Muscle of leg (tissue), 11 donors: ENCODE measurements around the gene SIK2. TPM values are rescaled to one million over a fixed set of nuclear protein-coding genes. Genes with fewer than 3 reads are reported as not detected.

Experiments used
- DNase-seq: peaks from one replicate; pipeline ENCODE4 v3.0.0; 2013
- H3K27ac ChIP-seq: one replicate; pipeline ENCODE4 v1.5.1; 2013; ENCODE audit warnings: mild to moderate bottlenecking, low read length, control low read depth
- H3K27me3 ChIP-seq: one replicate; pipeline ENCODE4 v1.6.1; 2013; ENCODE audit warnings: low read length; ENCODE audit not compliant: control insufficient read depth, insufficient read depth
- H3K36me3 ChIP-seq: one replicate; pipeline ENCODE4 v1.6.1; 2013; ENCODE audit warnings: low read length; ENCODE audit not compliant: control insufficient read depth, insufficient read depth
- H3K4me1 ChIP-seq: one replicate; pipeline ENCODE4 v1.6.1; 2013; ENCODE audit warnings: low read length; ENCODE audit not compliant: control insufficient read depth, insufficient read depth
- H3K4me3 ChIP-seq: one replicate; pipeline ENCODE4 v1.5.1; 2013; ENCODE audit warnings: low read length, control low read depth
- H3K9me3 ChIP-seq: replicated peaks from 2 replicates; pipeline ENCODE4 v1.6.1; 2013; ENCODE audit warnings: low read depth, low read length; ENCODE audit not compliant: control insufficient read depth
- WGBS: methylation state at CpG from one replicate; pipeline ENCODE4 v1.1.5; 2013; ENCODE audit warnings: missing lambda C conversion rate; ENCODE audit not compliant: insufficient coverage; 5-methylcytosine and 5-hydroxymethylcytosine counted together
- polyA plus RNA-seq, 8 donors: library from polyadenylated mRNA; unstranded; fragments of 120-200 nt; gene quantifications; one replicate each; pipeline versions ENCODE4 v1.2.1 to v1.2.3, GENCODE V29; 2013; ENCODE audit warnings: inconsistent platforms in 1 of 8, low replicate concordance in 1 of 8; ENCODE audit not compliant: insufficient read length in 8 of 8, insufficient read depth in 1 of 8
- total RNA-seq: library from RNA; stranded (reverse); fragments of 120-200 nt; gene quantifications from one replicate; pipeline ENCODE4 v1.2.4, GENCODE V29; 2013

SIK2 gene
- total and polyA plus RNA-seq, 9 donors: 14.9 to 27.4 (median 23.2) TPM

- H3K9me3 ChIP-seq: no peaks in the 10 kb centered on the region
- WGBS: no CpG with 5 or more reads among the region's 2 CpGs
- no peak overlapping the region for H3K27ac ChIP-seq
- H3K27me3 ChIP-seq: no peaks in the 10 kb centered on the region
- no peak overlapping the region for H3K4me3 ChIP-seq
- DNase-seq: no peak
- peaks cover 30% of the 10 kb centered on the region for H3K36me3 ChIP-seq
- H3K4me1 ChIP-seq: peaks cover 40% of the 10 kb centered on the region
These were observed 137.1 kb downstream of the SIK2 start for GRCh38 chr11:111739299-111739698.

- Histone ChIP-seq H3K9me3 (no peaks in the 10 kb centered on the region), H3K27ac (no peak overlapping the region), H3K4me1 (peaks cover 15% of the 10 kb centered on the region), H3K27me3 (no peaks in the 10 kb centered on the region), H3K4me3 (no peak overlapping the region), H3K36me3 (peaks cover 45% of the 10 kb centered on the region)
- WGBS: no CpG with 5 or more reads among the region's 2 CpGs
- DNase-seq: no peak
These were observed 139.5 kb downstream of the SIK2 start for GRCh38 chr11:111741751-111742150.

- H3K4me1 ChIP-seq: no peaks in the 10 kb centered on the region
- H3K9me3 ChIP-seq: no peaks in the 10 kb centered on the region
- no peaks in the 10 kb centered on the region for H3K27me3 ChIP-seq
- DNase-seq: no peak
- no peak overlapping the region for H3K4me3 ChIP-seq
- peaks cover 50% of the 10 kb centered on the region for H3K36me3 ChIP-seq
- H3K27ac ChIP-seq: no peak overlapping the region
- WGBS: 100% methylated on average over 2 of the region's 2 CpGs
These were observed 141.5 kb downstream of the SIK2 start for GRCh38 chr11:111743700-111744099.

- no peaks in the 10 kb centered on the region for H3K27me3 ChIP-seq
- H3K4me3 ChIP-seq: no peak overlapping the region
- H3K4me1 ChIP-seq: no peaks in the 10 kb centered on the region
- no peak for DNase-seq
- H3K36me3 ChIP-seq: peaks cover 53% of the 10 kb centered on the region
- H3K27ac ChIP-seq: no peak overlapping the region
- no CpG with 5 or more reads among the region's 6 CpGs for WGBS
- no peaks in the 10 kb centered on the region for H3K9me3 ChIP-seq
These were observed 143.7 kb downstream of the SIK2 start for GRCh38 chr11:111745719-111746504.

GRCh38 chr11:111748035-111748804, 146.0 kb downstream of the SIK2 start:
- peaks cover 52% of the 10 kb centered on the region for H3K36me3 ChIP-seq
- H3K4me3 ChIP-seq: no peak overlapping the region
- no peak overlapping the region for H3K27ac ChIP-seq
- H3K9me3 ChIP-seq: no peaks in the 10 kb centered on the region
- no peak for DNase-seq
- 77% methylated on average over 5 of the region's 7 CpGs for WGBS
- H3K4me1 ChIP-seq: no peaks in the 10 kb centered on the region
- H3K27me3 ChIP-seq: no peaks in the 10 kb centered on the region

GRCh38 chr11:111749646-111750045, 147.4 kb downstream of the SIK2 start:
- H3K4me3 ChIP-seq: no peak overlapping the region
- peaks cover 47% of the 10 kb centered on the region for H3K36me3 ChIP-seq
- no peak overlapping the region for H3K27ac ChIP-seq
- DNase-seq: no peak
- H3K4me1 ChIP-seq: no peaks in the 10 kb centered on the region
- no peaks in the 10 kb centered on the region for H3K9me3 ChIP-seq
- H3K27me3 ChIP-seq: no peaks in the 10 kb centered on the region

GRCh38 chr11:111756097-111756496, 153.8 kb downstream of the SIK2 start:
- Histone ChIP-seq H3K27me3 (no peaks in the 10 kb centered on the region), H3K27ac (no peak overlapping the region), H3K36me3 (peaks cover 54% of the 10 kb centered on the region), H3K9me3 (no peaks in the 10 kb centered on the region), H3K4me3 (no peak overlapping the region), H3K4me1 (no peaks in the 10 kb centered on the region)
- DNase-seq: no peak
- 98% methylated on average over 5 of the region's 6 CpGs for WGBS

- DNase-seq: no peak
- Histone ChIP-seq H3K36me3 (peaks cover 61% of the 10 kb centered on the region), H3K27ac (peak overlapping the region; percentile 71), H3K9me3 (no peaks in the 10 kb centered on the region), H3K4me3 (no peak overlapping the region), H3K27me3 (no peaks in the 10 kb centered on the region), H3K4me1 (peaks cover 2% of the 10 kb centered on the region)
These were observed 157.1 kb downstream of the SIK2 start for GRCh38 chr11:111759376-111759775.

GRCh38 chr11:111759778-111760407, 157.6 kb downstream of the SIK2 start:
- Histone ChIP-seq H3K4me1 (peaks cover 6% of the 10 kb centered on the region), H3K36me3 (peaks cover 61% of the 10 kb centered on the region), H3K4me3 (no peak overlapping the region), H3K27ac (peak overlapping the region; percentile 71), H3K9me3 (no peaks in the 10 kb centered on the region), H3K27me3 (no peaks in the 10 kb centered on the region)
- WGBS: 80% methylated on average over 1 of the region's 5 CpGs
- no peak for DNase-seq

- no CpG with 5 or more reads among the region's 4 CpGs for WGBS
- Histone ChIP-seq H3K27ac (no peak overlapping the region), H3K36me3 (peaks cover 57% of the 10 kb centered on the region), H3K4me3 (no peak overlapping the region), H3K27me3 (no peaks in the 10 kb centered on the region), H3K9me3 (no peaks in the 10 kb centered on the region), H3K4me1 (peaks cover 6% of the 10 kb centered on the region)
- DNase-seq: no peak
These were observed 158.8 kb downstream of the SIK2 start for GRCh38 chr11:111761036-111761435.
